ENCODE data around the gene PDGFA.

DNA sequence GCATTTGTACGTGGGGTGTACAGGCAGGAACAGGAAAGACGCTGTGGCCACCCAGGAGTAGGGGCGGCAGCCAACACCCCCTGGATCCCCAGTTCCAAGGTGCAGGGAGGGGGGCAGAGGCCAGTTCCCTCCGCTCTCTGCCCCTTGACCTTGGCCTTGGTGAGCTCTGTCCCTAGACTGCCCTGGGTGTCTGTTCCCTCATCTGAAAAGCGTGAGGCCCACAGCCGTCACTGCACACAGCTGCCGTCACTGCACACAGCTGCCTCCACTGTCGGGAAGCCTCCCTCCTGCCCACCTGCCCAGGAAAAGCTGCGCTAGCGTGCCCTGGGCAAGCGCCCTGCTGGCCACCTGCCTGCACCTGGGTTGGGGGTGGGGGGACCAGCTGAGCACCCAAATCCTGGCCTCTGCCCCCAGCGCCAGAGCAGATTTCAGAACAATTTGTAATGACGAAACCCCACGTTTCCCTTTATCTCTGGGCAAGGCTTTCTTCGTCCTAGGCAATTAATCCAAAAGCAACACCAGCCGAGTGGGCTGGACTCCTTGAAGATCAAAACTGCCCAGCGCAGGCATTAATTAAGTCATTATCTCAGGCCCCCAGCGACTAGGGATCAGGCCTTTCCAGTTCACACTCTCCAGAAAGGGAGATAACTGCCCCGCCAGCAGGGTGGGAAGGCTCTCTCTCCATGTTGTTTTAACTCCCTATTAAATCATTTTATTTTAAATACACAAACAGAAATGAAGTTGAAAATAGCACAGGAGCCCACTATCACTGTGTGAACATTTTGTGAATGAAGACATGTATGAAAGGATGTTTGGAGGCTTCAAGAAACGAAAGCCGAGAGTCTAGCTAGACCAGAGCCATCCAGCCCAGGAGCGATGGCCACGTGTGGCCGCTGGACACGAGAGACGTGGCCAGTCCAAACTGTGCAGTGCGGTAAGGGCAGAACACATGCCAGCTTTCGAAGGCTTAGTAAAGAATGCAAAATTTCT, 4.0 kb upstream of the PDGFA start:
- TF ChIP-seq, protein P1, sequence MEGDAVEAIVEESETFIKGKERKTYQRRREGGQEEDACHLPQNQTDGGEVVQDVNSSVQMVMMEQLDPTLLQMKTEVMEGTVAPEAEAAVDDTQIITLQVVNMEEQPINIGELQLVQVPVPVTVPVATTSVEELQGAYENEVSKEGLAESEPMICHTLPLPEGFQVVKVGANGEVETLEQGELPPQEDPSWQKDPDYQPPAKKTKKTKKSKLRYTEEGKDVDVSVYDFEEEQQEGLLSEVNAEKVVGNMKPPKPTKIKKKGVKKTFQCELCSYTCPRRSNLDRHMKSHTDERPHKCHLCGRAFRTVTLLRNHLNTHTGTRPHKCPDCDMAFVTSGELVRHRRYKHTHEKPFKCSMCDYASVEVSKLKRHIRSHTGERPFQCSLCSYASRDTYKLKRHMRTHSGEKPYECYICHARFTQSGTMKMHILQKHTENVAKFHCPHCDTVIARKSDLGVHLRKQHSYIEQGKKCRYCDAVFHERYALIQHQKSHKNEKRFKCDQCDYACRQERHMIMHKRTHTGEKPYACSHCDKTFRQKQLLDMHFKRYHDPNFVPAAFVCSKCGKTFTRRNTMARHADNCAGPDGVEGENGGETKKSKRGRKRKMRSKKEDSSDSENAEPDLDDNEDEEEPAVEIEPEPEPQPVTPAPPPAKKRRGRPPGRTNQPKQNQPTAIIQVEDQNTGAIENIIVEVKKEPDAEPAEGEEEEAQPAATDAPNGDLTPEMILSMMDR (IDR thresholded peaks at IDR 0.05) = no peak
- TF ChIP-seq POLR2A (IDR thresholded peaks at IDR 0.05) = no peak
